Stimulated activated CD8-positive, alpha-beta memory T cell treated with anti-CD3 and anti-CD28 coated beads, Interleukin-15, amount 100 ng/mL, for 1 hour (primary cell): ENCODE measurements around the gene PDE4DIP.
"Not testable (repeated sequence)": the region's sequence is repeated elsewhere in the genome, so short reads cannot be mapped to it uniquely, and the experiment has no call there.

Experiments used
- DNase-seq: peaks from one replicate; pipeline ENCODE4 v3.0.0-alpha.2; 2020; ENCODE audit warnings: low read depth

The PDE4DIP gene

GRCh38 chr1:148844220-148844619 lies at the start of gene PDE4DIP:
Gene PDE4DIP (plus strand): TSS chr1:148844428. CDS start chr1:148844775, 347 bp downstream.
- DNase-seq = not testable (repeated sequence)

- DNase-seq = not testable (repeated sequence)
These were observed 35.8 kb upstream of the PDE4DIP start for GRCh38 chr1:148808268-148808928.

GRCh38 chr1:148808929-148809283 lies 35.3 kb upstream of the PDE4DIP start:
- DNase-seq = not testable (repeated sequence)

- not testable (repeated sequence) for DNase-seq
These were observed 22.0 kb upstream of the PDE4DIP start for GRCh38 chr1:148822180-148822579.

GRCh38 chr1:148823822-148824221 lies 20.4 kb upstream of the PDE4DIP start:
- not testable (repeated sequence) for DNase-seq

GRCh38 chr1:148825029-148825428 lies 19.2 kb upstream of the PDE4DIP start:
- DNase-seq = not testable (repeated sequence)

- not testable (repeated sequence) for DNase-seq
These were observed 15.7 kb upstream of the PDE4DIP start for GRCh38 chr1:148828531-148828930.

- DNase-seq = not testable (repeated sequence)
These were observed 15.3 kb upstream of the PDE4DIP start for GRCh38 chr1:148828962-148829361.

- not testable (repeated sequence) for DNase-seq
These were observed 14.9 kb upstream of the PDE4DIP start for GRCh38 chr1:148829365-148829764.

- DNase-seq = not testable (repeated sequence)
These were observed 3.0 kb upstream of the PDE4DIP start for GRCh38 chr1:148841262-148841661.

GRCh38 chr1:148844651-148845050 lies 423 bp downstream of the PDE4DIP start:
- DNase-seq = not testable (repeated sequence)

GRCh38 chr1:148845068-148845467 lies 840 bp downstream of the PDE4DIP start:
- DNase-seq = not testable (repeated sequence)

GRCh38 chr1:148850347-148850746 lies 6.1 kb downstream of the PDE4DIP start:
- not testable (repeated sequence) for DNase-seq

GRCh38 chr1:148850840-148851239 lies 6.6 kb downstream of the PDE4DIP start:
- not testable (repeated sequence) for DNase-seq

- DNase-seq = not testable (repeated sequence)
These were observed 7.5 kb downstream of the PDE4DIP start for GRCh38 chr1:148851684-148852083.

- DNase-seq = not testable (repeated sequence)
These were observed 9.1 kb downstream of the PDE4DIP start for GRCh38 chr1:148853363-148853762.

- DNase-seq = not testable (repeated sequence)
These were observed 9.8 kb downstream of the PDE4DIP start for GRCh38 chr1:148854063-148854462.

- not testable (repeated sequence) for DNase-seq
These were observed 11.1 kb downstream of the PDE4DIP start for GRCh38 chr1:148855367-148855766.

GRCh38 chr1:148860049-148860448 lies 15.8 kb downstream of the PDE4DIP start:
- DNase-seq = not testable (repeated sequence)

- DNase-seq = not testable (repeated sequence)
These were observed 16.5 kb downstream of the PDE4DIP start for GRCh38 chr1:148860579-148861259.

GRCh38 chr1:148862590-148862989 lies 18.4 kb downstream of the PDE4DIP start:
- DNase-seq = not testable (repeated sequence)

- DNase-seq = not testable (repeated sequence)
These were observed 24.9 kb downstream of the PDE4DIP start for GRCh38 chr1:148868924-148869633.

- DNase-seq = not testable (repeated sequence)
These were observed 25.4 kb downstream of the PDE4DIP start for GRCh38 chr1:148869634-148869961.
